ENCODE measurements around the gene ADORA1.

Gene ADORA1

DNA sequence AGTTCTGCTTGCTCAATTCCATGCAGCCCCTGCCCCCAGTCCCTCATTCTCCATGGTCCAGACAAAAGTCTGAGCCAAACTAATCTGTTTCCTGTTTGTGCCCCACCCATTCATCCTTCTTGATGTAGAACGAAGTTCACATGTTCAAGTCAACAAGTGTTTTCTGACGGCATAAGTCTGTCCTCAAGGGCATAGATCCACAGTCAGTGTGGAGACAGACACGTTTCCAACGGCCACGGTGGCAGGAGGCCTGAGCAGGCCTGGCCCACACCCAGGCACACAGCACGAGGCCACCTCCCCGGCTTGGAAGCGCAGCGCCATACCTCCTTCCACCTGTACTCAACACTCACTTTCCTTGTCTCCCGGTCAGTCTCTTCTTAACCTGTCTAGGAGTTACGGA lies 16.1 kb downstream of the ADORA1 start:
- no peak for FAIRE-seq

DNA sequence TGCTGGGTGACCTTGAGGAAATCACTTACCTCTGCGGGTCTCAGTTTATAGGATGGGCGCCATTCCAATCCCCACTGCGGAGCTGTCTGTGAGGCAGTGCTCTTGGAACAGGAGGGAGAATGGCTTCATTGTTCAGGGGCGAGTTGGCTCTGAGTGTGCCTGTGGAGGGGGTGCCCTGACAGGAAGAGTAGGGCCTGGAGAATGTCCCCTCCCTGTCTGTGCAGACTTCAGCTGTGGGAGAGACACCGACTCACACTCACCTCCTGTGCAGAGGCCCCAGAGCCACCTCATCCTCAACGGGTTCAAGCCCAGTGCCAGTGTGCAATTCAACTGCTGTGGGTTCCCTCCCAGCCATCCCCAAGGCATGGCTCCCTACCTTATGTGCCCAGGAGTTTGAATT lies 17.1 kb downstream of the ADORA1 start:
- FAIRE-seq, result no peak

DNA sequence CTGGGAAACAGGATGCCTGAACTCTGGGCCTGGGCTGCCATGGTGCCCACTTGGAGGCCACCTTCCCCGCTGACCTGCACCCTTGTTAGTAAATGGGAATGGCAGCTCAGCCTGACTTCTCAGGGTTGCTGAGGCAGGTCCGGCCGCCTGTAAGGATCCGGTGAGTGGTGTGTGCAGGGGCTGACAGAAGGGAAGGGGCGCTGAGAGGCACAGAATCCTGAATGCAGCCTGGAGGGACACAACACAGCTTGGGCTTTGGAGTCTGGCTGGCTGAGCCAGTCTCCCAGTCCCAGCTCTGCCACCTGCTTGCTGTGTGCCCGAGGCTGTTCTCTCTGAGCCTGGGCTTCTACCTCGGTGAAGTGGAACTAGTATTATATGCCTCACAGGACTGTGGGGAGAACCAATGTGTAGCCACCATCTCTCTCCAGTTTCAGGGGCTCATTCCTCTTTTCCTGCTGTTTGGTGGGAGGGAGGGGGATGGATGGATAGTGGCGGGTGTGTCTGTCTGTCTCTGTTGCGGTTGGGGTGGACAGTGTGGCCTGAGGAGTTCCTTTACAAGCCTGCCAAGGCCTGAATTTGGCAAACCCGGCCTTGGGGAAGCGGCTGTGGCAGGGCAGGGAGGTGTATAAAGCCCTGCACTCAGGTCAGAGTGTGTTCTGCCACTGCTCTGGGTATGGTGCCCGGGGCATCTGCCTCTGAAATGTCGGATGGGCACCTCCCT lies 18.0 kb downstream of the ADORA1 start:
- FAIRE-seq, result no peak

DNA sequence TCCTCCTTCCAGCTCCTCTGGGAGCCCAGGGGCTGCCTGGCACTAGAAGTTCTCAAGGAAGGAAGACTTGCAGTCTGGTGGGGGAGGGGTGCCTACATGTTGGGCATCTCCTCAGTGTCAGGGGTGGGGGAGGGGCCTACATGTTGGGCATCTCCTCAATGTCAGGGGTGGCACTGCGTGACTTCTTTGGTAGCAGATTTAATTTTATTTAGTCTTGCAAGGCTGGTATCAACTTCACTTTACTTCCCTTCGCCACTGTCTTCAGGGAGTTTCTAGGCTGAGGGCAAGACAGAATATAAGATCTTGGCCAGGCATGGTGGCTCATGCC lies 18.5 kb downstream of the ADORA1 start:
- no peak for FAIRE-seq

DNA sequence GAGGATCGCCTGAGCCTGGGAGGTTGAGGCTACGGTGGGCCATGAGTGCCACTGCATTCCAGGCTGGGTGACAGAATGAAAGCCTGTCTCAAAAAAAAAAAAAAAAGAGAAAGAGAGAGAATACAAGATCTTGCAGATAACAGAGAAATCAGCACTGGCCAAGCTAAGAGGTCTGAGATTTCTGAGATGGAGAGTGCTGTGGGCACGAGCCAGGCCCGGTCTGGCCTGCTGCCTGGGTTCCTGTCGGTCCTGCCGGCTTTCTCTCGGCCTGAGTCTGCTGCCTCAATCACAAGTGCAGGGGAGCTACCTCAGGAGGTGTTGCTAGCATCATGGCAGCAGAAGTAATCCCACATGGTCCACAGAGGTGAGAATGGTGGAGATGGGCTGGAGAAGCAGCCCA lies 19.0 kb downstream of the ADORA1 start:
- FAIRE-seq, result no peak

DNA sequence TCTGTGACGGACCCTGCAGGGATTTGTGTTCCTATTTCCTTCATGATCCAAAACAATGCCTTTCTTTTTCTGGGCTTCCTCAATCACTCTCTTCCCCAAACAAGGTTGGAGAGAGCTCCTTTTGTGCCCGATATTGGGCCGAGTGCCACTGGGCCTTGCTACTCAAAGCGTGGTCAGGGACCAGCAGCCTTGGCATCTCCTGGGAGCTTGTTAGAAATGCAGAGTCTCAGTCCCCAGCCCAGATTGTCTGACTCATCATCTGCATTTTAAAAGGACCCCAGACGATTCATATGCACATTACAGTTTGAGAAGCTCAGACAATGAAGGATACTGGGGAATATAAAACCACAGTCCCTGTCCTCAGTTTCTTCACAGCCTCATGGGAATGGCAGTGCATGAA lies 19.9 kb downstream of the ADORA1 start:
- no peak for FAIRE-seq

DNA sequence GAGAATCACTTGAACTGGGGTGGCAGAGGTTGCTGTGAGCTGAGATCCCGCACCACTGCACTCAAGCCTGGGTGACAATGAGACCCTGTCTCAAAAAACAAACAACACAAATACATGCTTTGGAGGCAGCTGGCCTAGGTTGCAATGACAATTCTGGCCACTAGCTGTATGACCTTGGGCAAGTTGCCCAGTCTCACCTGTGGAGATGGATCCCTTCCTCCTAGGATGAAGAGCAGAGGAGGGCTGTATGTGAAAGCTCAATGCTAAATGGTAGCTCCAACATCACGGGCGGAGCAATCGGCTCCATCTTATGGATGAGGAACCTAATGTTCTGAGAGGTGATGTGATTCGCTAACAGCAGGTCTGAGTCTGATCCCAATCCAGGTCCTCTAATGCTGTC lies 20.6 kb downstream of the ADORA1 start:
- no peak for FAIRE-seq

DNA sequence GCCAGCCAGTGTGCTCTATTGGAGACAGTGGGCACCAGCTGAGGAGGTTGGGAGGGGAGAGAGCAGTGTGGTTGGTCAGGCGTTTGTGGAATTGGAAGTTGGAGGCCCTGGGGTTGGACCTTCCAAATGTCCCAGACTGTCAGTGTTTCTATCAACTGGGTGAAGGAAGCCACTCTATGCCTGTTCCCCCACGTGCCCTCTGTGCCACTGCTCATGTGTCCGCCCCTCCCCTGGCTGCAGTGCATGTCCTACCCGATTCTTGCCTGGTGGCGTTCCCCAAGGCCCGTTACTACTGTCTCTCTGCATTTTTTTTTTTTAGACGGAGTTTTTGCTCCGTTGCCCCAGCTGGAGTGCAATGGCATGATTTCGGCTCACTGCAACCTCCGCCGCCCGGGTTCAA lies 21.1 kb downstream of the ADORA1 start:
- no peak for FAIRE-seq

DNA sequence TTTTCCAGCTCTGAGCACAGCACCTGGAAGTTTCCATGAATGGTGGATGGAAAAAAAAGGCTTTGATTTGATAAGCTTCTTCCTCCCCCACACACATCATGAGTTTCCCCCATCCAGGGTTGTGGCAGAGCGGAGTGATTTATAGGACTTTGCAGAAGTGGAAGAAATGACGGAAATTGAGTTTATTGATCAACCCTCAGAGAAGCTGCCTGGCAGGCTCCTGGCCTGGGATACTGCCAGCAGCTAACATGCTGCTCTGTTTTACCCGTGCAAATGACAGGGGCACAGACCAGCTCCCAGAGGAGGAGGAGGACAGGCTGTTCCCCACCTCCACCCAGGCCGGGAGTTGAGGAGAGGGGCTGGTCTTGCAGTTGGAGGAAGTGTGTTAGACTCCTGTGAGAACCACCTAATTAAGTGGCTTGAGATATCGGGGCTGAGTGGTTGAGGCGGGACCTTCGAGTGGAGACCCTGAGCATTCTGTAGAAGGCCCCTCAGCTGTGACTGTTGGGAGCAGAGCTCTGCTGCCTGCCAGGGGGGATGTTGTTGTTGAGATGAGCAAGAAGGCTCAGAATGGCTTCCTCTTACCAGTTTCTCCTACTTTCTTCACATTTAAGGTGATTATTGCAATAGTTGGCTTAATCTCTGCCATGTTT lies 21.8 kb downstream of the ADORA1 start:
- no peak for FAIRE-seq

DNA sequence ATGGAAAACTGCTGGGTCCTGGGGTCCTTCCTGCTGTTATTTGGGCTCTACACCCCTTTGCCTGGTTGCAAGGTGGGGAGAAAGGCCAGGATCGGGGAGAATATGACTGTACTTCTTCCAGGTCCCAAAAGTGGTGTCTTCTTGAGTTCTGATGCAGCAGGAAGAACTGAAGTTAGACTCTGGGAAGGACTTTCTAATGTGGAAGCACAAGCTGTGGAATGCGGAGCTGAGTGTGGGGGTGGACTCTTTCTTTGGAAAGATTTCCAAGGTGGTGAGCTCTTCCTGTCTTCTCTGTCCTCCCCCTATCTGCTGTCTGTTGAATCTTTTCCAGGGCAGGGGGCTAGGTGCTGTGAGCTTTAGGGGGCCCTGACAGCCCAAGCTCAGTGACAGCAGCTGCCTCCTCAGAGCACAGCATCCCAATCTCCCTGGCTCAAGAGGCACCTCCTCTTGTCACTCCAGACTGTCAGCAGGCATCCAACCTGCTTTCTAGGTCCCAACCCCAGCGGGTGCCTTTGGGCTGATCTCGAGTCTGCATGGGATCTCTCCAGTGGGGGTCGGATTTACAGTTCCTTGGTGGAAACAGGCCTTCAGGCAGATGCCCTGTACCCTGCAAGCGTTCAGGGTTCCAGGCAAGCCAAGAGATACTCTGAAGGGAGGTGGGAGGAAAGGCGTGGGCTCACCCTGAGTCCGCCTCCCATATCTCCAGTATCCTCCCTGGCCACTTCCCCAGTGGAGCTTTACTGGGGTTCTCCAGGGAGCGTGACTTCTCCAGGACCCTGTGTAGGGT lies 23.2 kb downstream of the ADORA1 start:
- no peak for FAIRE-seq

DNA sequence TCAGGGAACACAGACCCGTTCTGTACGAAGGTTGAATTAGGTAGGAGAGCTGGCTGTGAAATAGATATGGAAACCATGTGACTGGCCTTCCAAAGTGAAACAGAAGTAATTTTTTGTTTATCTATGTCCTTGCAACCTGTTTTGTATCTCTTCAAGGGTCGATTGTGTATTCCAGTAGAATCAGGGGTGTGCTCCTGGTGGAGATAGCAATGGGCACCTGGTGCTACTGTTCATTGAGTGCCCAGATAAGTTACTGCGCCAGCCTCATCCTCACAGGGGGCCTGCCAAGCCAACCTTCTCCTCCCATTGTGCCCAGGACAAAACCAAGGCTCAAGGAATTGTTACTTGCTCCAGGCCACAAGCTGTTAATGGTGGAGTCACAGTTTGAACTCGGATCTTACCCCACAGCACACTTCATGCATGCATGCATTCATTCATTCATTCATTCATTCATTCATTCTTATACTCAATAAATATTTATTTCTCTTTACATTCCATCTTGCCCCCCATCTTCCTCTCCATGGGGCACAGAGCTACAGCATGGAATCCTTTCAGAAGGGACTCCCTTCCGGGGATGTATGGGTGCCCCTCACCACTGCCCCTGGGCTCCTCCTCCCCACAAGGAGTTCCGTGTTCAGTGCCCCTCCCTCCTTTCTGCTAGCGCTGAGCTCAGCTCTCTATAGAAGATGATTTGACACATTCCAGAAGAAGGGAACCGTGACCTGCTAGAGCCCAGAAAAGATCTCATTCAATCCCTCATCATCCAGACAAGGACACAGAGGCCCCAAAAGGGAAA lies 24.0 kb downstream of the ADORA1 start:
- FAIRE-seq, result no peak

DNA sequence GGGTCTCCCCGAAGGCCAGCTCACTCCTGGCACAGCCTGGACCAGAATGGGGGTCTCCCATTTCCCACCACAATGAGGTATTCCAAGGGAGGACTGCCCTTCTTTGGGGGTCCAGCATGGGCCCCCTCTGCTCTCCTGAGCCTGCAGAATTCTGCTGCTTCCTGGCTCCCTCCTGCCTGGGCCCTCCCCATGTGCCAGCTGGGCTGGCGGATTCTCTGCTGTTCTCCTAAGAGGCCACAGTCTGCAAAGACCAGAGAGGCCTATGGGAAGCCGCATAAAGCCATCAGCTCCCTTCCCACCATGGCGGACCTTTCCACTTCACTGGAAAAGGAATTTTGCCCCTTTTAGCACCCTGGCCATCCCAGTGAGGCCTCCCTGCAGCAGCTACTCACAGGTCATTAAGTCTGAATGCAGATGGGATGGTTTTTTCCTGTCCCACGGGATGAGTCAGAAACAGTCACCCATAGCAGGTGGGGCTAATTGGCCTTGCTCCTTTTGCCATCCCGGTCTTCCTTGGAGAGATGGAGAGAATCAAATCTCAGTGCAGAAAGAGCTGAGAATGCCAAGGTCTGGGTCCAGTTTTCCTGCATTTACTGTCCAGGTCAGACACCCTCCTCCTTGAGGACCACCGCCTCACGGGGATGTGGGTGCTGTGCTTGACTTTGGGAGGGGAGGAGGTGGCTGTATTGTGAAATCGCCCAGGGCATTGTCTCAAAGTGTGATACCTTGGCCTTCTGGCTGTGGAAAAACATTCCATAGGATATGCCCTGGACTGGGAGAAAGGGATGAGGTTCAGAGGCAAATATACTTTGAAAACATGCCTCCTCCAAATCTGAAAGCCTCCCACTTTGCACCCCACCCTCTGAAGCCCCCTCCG lies 24.9 kb downstream of the ADORA1 start:
- no peak for FAIRE-seq

DNA sequence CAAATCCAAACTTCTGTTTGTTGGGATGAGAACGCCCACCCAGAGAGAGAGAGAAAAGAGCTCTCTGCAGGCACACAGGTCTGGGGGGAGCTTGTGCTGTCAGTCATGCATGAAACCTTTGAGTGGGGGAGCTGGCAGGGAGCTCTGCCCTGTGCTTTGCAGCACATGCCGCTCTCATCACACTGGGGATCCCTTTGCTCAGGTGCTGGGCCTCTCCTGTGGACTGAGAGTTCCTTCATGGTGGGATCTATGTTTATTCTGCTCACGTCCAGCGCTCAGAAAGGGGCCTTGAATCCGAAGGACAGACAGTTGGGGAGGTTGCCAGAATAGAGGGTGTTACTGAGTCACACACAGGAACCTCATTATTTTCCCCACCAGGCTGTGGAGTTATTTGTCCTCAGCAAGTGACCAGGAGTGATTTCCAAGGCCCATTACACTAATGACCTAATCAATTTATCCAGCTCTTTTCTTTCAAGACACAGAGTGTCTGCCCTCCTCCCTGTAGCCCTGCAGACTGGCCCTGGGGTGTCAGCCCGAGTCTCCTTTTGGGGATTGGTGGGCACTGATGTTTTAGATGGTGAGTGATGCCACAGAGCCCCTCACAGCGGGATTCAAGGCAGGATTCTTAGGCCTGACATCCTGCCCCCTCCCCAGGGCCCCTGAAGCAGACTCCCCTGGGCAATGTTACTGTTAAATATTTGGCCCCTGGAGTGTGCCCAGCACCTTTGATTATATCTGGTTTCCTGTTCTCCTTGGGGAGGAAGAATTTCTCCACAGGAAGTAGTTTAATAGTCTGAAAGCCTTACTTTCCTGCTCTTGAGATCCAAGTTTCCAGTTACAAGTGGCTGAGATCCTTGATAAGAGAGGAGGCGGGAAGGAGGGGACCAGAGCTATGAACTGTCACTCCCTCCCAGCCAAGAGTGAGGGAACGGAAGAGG lies 25.8 kb downstream of the ADORA1 start:
- FAIRE-seq, result no peak

DNA sequence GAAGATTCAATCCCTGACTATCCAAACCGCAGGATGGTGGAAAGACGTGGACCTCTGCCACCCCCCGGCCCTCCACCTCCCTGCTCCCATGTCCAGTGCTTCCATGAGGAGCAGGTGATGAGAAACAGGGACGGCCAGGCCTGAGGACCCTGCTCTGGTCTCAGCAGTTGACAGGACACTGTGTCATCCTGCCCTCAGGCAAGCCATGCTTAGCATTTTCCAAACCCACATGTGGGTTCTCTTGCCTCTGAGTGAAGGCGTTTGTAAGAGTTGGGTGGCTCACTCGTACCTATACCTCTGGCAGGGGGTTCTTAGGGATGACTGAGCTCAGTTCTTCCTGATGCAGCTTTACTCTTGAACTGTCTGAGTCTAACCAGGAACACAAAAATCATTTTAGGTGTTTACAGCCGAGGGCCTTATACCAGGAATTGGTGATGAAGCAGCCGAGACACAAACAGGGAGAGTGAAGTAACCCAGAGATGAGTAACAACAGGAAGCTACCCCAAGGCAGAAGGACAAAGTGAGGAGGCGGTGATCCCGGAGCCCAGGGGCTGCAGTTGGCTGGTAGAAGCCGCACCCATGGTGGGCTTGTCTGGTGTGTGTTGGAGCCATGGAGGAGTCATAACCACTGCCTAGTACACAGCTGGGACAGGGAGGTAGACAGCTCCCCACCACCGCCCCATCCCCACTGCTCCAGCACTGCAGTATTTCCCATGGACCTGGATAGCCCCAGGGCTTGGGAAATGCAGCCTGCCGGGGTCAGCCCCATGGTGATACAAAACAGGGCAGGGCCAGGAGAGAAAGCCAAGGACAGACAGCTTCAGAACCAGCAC lies 26.7 kb downstream of the ADORA1 start:
- no peak for FAIRE-seq

DNA sequence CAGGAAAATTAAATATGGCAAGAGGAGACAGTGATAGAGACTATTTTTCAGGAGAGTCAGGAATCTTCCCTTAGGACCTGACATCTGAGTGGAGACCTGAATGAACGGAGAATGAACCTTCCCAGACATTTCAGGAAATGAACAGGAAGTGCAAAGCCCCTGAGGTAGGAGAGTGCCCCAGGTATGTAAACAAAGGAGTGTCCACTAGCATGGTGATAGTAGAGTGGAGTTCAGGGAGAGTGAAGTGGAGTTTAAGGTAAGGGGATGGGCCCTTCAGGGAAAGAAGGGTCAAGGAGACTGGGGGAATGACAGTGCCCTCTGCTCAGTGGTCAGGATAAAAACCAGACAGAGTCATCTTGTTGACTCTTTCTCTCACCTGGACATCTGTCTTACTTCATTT lies 28.8 kb downstream of the ADORA1 start:
- no peak for FAIRE-seq

DNA sequence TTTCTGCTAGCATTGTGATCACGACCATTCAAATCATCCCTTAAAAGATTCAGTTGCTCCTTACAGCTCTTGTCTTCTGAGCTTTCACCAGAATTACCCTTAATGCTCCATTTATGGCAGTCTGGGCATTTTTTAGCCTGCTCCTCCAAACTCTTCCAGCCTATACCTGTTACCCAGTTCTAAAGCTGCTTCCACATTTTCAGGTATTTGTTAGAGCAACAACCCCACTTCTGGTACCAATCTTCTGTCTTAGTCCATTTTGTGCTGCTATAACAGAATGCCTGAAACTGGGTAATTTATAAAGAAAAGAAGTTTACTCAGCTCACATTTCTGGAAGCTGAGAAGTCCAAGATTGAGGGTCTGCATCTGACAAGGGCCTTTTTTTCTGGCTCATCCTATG lies 30.9 kb downstream of the ADORA1 start:
- no peak for FAIRE-seq

DNA sequence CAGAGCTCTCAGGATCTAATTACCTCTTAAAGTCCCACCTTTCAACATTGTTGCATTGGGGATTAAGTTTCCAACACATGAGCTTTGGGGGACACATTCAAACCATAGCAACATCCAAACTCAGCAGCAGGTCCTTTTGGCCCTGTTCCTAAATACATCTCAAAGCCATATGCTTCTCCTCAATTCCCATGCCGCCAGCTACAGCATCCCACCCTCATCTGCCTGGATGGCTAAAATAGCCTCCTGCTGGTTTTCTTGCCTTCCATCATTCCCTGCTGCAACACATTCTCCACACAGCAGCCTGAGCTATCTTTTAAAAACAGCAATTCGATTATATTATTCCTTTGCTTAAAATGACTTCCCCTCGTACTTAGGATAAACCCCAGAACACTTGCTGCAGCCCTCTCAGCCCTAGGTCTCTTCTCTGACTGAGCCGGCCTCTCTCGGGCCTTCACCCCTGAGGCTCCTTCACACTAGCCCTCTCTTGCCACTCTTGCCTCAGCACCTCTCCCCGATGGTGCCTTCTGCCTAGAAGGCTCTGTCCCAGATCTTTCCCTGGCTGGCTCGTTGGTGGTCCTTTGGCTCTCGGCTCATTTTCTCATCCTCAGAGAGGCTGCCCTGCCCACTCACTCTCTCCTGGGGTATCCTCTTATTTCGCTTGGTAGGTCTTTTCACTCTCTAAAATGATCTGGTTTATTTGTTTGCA lies 31.6 kb downstream of the ADORA1 start:
- no peak for FAIRE-seq

DNA sequence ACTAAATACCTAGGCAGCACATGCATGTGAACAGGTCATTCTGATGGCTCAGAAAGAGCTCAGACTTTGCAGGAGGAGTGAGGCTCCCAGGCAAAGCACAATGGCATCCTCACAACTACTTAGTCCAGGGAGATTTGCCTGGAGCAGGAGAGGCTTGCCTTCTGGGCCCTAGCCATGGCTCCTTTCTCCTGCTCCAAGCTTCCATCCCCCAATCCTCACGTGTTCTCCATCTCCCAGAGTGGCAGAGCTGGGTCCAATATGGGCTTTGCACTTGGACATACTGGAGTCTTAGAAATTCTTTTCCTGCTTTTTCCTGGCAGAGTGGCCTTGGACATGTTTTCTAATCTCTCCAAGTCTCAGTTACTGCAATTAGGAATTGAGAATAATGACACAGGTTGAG lies 32.3 kb downstream of the ADORA1 start:
- FAIRE-seq, result no peak

DNA sequence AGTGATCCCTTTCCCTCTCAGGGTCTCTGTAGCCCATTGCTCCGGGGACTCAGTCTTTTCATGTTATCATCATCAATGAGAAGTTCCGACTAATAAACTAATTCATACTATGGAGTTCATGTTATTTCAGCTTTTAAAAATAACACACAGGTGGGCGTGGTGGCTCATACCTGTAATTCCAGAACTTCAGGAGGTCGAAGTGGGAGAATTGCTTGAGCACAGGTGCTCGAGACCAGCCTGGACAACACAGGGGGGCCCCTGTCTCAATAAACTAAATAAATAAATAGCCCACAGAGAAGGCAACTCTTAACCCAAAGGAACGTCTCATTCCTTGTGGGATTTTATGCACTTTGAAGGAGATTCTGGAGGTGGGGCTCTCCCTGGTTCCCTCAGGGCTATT lies 33.6 kb downstream of the ADORA1 start:
- no peak for FAIRE-seq

DNA sequence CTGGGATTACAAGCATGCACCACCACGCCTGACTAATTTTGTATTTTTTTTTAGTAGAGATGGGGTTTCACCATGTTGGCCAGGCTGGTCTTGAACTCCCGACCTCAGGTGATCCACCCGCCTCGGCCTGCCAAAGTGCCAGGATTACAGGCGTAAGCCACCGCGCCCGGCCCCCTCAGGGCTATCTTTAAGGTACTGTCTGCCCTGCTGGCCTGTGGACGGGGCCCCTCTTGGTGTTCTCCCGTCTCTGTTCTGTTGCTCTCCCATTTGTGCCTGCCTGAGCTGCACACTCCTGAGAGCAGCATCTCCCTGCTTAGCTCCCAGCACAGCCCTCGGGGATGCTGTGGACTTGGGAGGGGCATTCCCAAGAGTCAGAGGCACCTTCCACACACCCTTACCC lies 34.2 kb downstream of the ADORA1 start:
- no peak for FAIRE-seq
